NCI-H146 treated with DMSO at 0.1 percent for 48 hours (cell line): ENCODE results near the gene OLR1.

Experiments
- DNase-seq: peaks from one replicate; lab custom pipeline; 2025; ENCODE audit not compliant: unreplicated experiment; lab: John Stamatoyannopoulos, UW

OLR1 gene

GRCh38 chr12:10154145-10154496 lies 17.8 kb downstream of the OLR1 start:
- DNase-seq = no peak

- peak; percentile 68 for DNase-seq
These were observed 18.4 kb downstream of the OLR1 start for GRCh38 chr12:10153271-10154144.

- no peak for DNase-seq
These were observed 20.3 kb downstream of the OLR1 start for GRCh38 chr12:10151621-10152020.

GRCh38 chr12:10147714-10148403 lies 24.1 kb downstream of the OLR1 start:
- no peak for DNase-seq

GRCh38 chr12:10142976-10143589 lies 28.8 kb downstream of the OLR1 start:
- DNase-seq = no peak

GRCh38 chr12:10140001-10140400 lies 31.9 kb downstream of the OLR1 start:
- peak; percentile 35 for DNase-seq

GRCh38 chr12:10136637-10137205 lies 35.2 kb downstream of the OLR1 start:
- DNase-seq = no peak

- DNase-seq = no peak
These were observed 36.8 kb downstream of the OLR1 start for GRCh38 chr12:10135126-10135525.

GRCh38 chr12:10132850-10133370 lies 39.0 kb downstream of the OLR1 start:
- no peak for DNase-seq

GRCh38 chr12:10131111-10131690 lies 40.7 kb downstream of the OLR1 start:
- DNase-seq = no peak

GRCh38 chr12:10130042-10130441 lies 41.9 kb downstream of the OLR1 start, which contains the start of gene CLEC7A:
TSS of gene CLEC7A (minus strand) at chr12:10130199. CDS start at chr12:10130082, 117 bp downstream.
- DNase-seq = no peak

- no peak for DNase-seq
These were observed 43.2 kb downstream of the OLR1 start for GRCh38 chr12:10128687-10129086.

- no peak for DNase-seq
These were observed 45.5 kb downstream of the OLR1 start for GRCh38 chr12:10126413-10126812.

- DNase-seq = no peak
These were observed 49.2 kb downstream of the OLR1 start for GRCh38 chr12:10122689-10123088.

- DNase-seq = no peak
These were observed 50.7 kb downstream of the OLR1 start for GRCh38 chr12:10121278-10121677.

GRCh38 chr12:10119066-10119465 lies 52.9 kb downstream of the OLR1 start:
- DNase-seq = no peak

GRCh38 chr12:10115890-10116289 lies 56.0 kb downstream of the OLR1 start:
- peak; percentile 44 for DNase-seq

GRCh38 chr12:10115311-10115710 lies 56.6 kb downstream of the OLR1 start:
- DNase-seq = peak; percentile 37

- DNase-seq = no peak
These were observed 58.0 kb downstream of the OLR1 start for GRCh38 chr12:10113920-10114319.

GRCh38 chr12:10113075-10113474 lies 58.9 kb downstream of the OLR1 start:
- no peak for DNase-seq

- DNase-seq = peak; percentile 29
These were observed 60.5 kb downstream of the OLR1 start for GRCh38 chr12:10111451-10111850.
